ENCODE measurements around the gene VILL.
"Not testable (repeated sequence)": the region's sequence is repeated elsewhere in the genome, so short reads cannot be mapped to it uniquely, and the experiment has no call there.

VILL gene

GRCh38 chr3:38038447-38038911 lies 47.9 kb downstream of the VILL start:
- FAIRE-seq (no peak), DNase-seq (ENCODE audit: insufficient read length) (no peak)
- TF ChIP-seq POLR2A (IDR thresholded peaks at IDR 0.05; ENCODE audit: low read depth, low read length) (no peak), TAF1 (IDR thresholded peaks at IDR 0.05; ENCODE audit: borderline replicate concordance, low read depth, low read length) (no peak), POLR2AphosphoS5 (IDR thresholded peaks at IDR 0.05; ENCODE audit: low read depth, low read length) (no peak)

GRCh38 chr3:38039101-38039898 lies 48.7 kb downstream of the VILL start, which contains the start of gene DLEC1:
DLEC1 (plus strand) TSS chr3:38039208; CDS start chr3:38039226, 18 bp downstream.
- FAIRE-seq: peak; percentile 86

GRCh38 chr3:38039899-38040261 lies 49.3 kb downstream of the VILL start:
- DNase-seq (ENCODE audit: insufficient read length) (no peak), FAIRE-seq (no peak)
- TF ChIP-seq TAF1 (IDR thresholded peaks at IDR 0.05; ENCODE audit: borderline replicate concordance, low read depth, low read length) (no peak), POLR2A (IDR thresholded peaks at IDR 0.05; ENCODE audit: low read depth, low read length) (no peak), POLR2AphosphoS5 (IDR thresholded peaks at IDR 0.05; ENCODE audit: low read depth, low read length) (no peak)

More at GRCh38 chr3:38039101-38039898, 48.7 kb downstream of the VILL start, which contains the start of gene DLEC1:
- TF ChIP-seq TAF1 (IDR thresholded peaks at IDR 0.05; ENCODE audit: borderline replicate concordance, low read depth, low read length) (no peak), POLR2A (IDR thresholded peaks at IDR 0.05; ENCODE audit: low read depth, low read length) (no peak), POLR2AphosphoS5 (IDR thresholded peaks at IDR 0.05; ENCODE audit: low read depth, low read length) (no peak)
- peak; percentile 75 for DNase-seq (ENCODE audit: insufficient read length)

- no peak for FAIRE-seq
- TF ChIP-seq POLR2AphosphoS5 (IDR thresholded peaks at IDR 0.05; ENCODE audit: low read depth, low read length) (no peak), POLR2A (IDR thresholded peaks at IDR 0.05; ENCODE audit: low read depth, low read length) (no peak), TAF1 (IDR thresholded peaks at IDR 0.05; ENCODE audit: borderline replicate concordance, low read depth, low read length) (no peak)
Measured at GRCh38 chr3:38040401-38040800, 49.8 kb downstream of the VILL start.

DNA sequence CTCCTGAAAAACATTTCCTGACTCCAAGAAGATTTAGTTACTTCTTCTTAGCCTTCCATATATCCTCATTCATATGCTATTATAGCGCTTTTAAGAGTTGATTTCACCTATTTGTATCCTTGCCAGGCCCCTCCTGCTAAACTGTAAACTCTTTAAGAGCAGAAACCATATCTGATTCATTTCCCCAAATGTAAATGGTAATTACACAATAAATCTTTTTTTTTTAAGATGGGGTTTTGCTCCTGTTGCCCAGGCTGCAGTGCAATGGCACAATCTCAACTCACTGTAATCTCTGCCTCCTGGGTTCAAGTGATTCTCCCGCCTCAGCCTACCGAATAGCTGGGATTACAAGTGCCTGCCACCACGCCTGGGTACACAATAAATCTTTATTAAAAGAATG lies 52.9 kb downstream of the VILL start:
- FAIRE-seq (no peak), DNase-seq (ENCODE audit: insufficient read length) (no peak)
- TF ChIP-seq TAF1 (IDR thresholded peaks at IDR 0.05; ENCODE audit: borderline replicate concordance, low read depth, low read length) (no peak), POLR2AphosphoS5 (IDR thresholded peaks at IDR 0.05; ENCODE audit: low read depth, low read length) (no peak), POLR2A (IDR thresholded peaks at IDR 0.05; ENCODE audit: low read depth, low read length) (no peak)

More at GRCh38 chr3:38040401-38040800, 49.8 kb downstream of the VILL start:
- DNase-seq (ENCODE audit: insufficient read length): no peak

DNA sequence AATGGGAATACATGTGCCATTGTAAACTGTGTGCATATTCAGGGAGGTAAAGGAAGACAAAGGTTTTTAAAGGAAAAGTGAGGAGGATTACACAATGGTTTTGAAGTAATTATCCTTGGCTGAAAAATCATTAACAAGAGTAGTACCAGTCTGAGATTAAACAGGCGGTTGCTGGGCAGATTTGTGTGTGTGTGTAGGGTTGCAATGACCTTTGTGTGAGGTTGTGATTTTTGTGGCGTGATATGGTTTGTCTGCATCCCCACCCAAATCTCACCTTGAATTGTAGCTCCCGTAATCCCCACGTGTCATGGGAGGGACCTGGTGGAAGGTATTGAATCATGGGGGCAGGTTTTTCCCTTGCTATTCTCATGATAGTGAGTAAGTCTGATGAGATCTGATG lies 55.4 kb downstream of the VILL start:
- no peak for TF ChIP-seq POLR2A (IDR thresholded peaks at IDR 0.05; ENCODE audit: low read depth, low read length)
- no peak for TF ChIP-seq TAF1 (IDR thresholded peaks at IDR 0.05; ENCODE audit: borderline replicate concordance, low read depth, low read length)
- no peak for TF ChIP-seq POLR2AphosphoS5 (IDR thresholded peaks at IDR 0.05; ENCODE audit: low read depth, low read length)
- DNase-seq (ENCODE audit: insufficient read length): no peak
- no peak for FAIRE-seq

GRCh38 chr3:38046821-38047220 lies 56.2 kb downstream of the VILL start:
- FAIRE-seq: no peak
- TF ChIP-seq TAF1 (IDR thresholded peaks at IDR 0.05; ENCODE audit: borderline replicate concordance, low read depth, low read length) (no peak), POLR2A (IDR thresholded peaks at IDR 0.05; ENCODE audit: low read depth, low read length) (no peak), POLR2AphosphoS5 (IDR thresholded peaks at IDR 0.05; ENCODE audit: low read depth, low read length) (no peak)
- no peak for DNase-seq (ENCODE audit: insufficient read length)

- FAIRE-seq (no peak), DNase-seq (ENCODE audit: insufficient read length) (no peak)
- TF ChIP-seq TAF1 (IDR thresholded peaks at IDR 0.05; ENCODE audit: borderline replicate concordance, low read depth, low read length) (no peak), POLR2A (IDR thresholded peaks at IDR 0.05; ENCODE audit: low read depth, low read length) (no peak), POLR2AphosphoS5 (IDR thresholded peaks at IDR 0.05; ENCODE audit: low read depth, low read length) (no peak)
Measured at GRCh38 chr3:38047896-38048295, 57.3 kb downstream of the VILL start.

GRCh38 chr3:38049358-38050126 lies 59.0 kb downstream of the VILL start:
- TF ChIP-seq TAF1 (IDR thresholded peaks at IDR 0.05; ENCODE audit: borderline replicate concordance, low read depth, low read length): no peak
- no peak for TF ChIP-seq POLR2AphosphoS5 (IDR thresholded peaks at IDR 0.05; ENCODE audit: low read depth, low read length)
- DNase-seq (ENCODE audit: insufficient read length): no peak
- no peak for FAIRE-seq

GRCh38 chr3:38051131-38051530 lies 60.5 kb downstream of the VILL start:
- FAIRE-seq: no peak
- no peak for DNase-seq (ENCODE audit: insufficient read length)
- no peak for TF ChIP-seq POLR2AphosphoS5 (IDR thresholded peaks at IDR 0.05; ENCODE audit: low read depth, low read length)
- TF ChIP-seq TAF1 (IDR thresholded peaks at IDR 0.05; ENCODE audit: borderline replicate concordance, low read depth, low read length): no peak
- no peak for TF ChIP-seq POLR2A (IDR thresholded peaks at IDR 0.05; ENCODE audit: low read depth, low read length)

- not testable (repeated sequence) for FAIRE-seq; DNase-seq (ENCODE audit: insufficient read length)
Measured at GRCh38 chr3:38053286-38053685, 62.7 kb downstream of the VILL start.

- DNase-seq (ENCODE audit: insufficient read length); FAIRE-seq: not testable (repeated sequence)
Measured at GRCh38 chr3:38053813-38054498, 63.4 kb downstream of the VILL start.

Measured in GM12892 (cell line).